H1 (cell line): Measurements from ENCODE around the gene UGT1A9. TPM values are rescaled to one million over a fixed set of nuclear protein-coding genes. Genes with fewer than 3 reads are reported as not detected.

ENCODE experiments used
- CHD7 ChIP-seq: fragments of 300-600 bp; sonication (generic); IDR thresholded peaks from 2 replicates; pipeline ENCODE4 v1.7.1; 2012; ENCODE audit warnings: low read length, moderate library complexity, mild to moderate bottlenecking, inconsistent platforms; ENCODE audit not compliant: insufficient replicate concordance
- SAP30 ChIP-seq: fragments of 300-600 bp; sonication (generic); IDR thresholded peaks from 2 replicates; pipeline ENCODE4 v1.7.1; 2012; ENCODE audit warnings: low read length, moderate library complexity, mild to moderate bottlenecking, inconsistent platforms; ENCODE audit not compliant: insufficient read depth, insufficient replicate concordance
- polyA plus RNA-seq, 7 experiments: library from polyadenylated mRNA; depleted of rRNA in 3 of 7; stranded (reverse) in 5 of 7; unstranded in 2 of 7; fragments of >200 nt in 5 of 7; fragments of 200-250 nt in 2 of 7; gene quantifications; 1 replicate in 5 of 7; 2 replicates in 1 of 7; 4 replicates in 1 of 7; pipeline versions ENCODE4 v1.2.1 to v1.2.3, GENCODE V29; 2011 to 2013; ENCODE audit warnings: missing spikeins in 2 of 7, mixed read lengths in 2 of 7
- total RNA-seq: library from RNA; stranded (reverse); fragmentation: NEBNext Ultra II Directional; extraction: Animal tissue kit (Norgen Biotek cat#: 25700); gene quantifications from 2 replicates; pipeline ENCODE4 v1.2.1, GENCODE V29; 2021

UGT1A9 gene
- total and polyA plus RNA-seq, 2 of the 8 experiments (the other 6 are each of a cell fraction or from before 2014, with no cell fraction given): not detected

- TF ChIP-seq SAP30 (no peak), CHD7 (no peak)
Measured at GRCh38 chr2:233798335-233799086, 126.8 kb downstream of the UGT1A9 start (continued).
